Left ventricle myocardium inferior (tissue), 1 donor: ENCODE data around the gene ABHD17B. TPM values are rescaled to one million over a fixed set of nuclear protein-coding genes. Genes with fewer than 3 reads are reported as not detected.

Source experiments
- DNase-seq: peaks from one replicate; pipeline ENCODE4 v3.0.0-alpha.2; 2020
- H3K27ac ChIP-seq: fragments of 200-600 bp; replicated peaks from 2 replicates; pipeline ENCODE4 v1.8.0; 2021
- H3K27me3 ChIP-seq: fragments of 200-600 bp; 2 replicates; pipeline ENCODE4 v1.8.0; 2021; ENCODE audit warnings: low read depth
- H3K36me3 ChIP-seq: fragments of 200-600 bp; 2 replicates; pipeline ENCODE4 v1.8.0; 2021
- H3K4me1 ChIP-seq: fragments of 200-600 bp; 2 replicates; pipeline ENCODE4 v1.8.0; 2021
- H3K4me3 ChIP-seq: fragments of 200-600 bp; 2 replicates; pipeline ENCODE4 v1.8.0; 2021; ENCODE audit warnings: mild to moderate bottlenecking, moderate library complexity
- H3K9me3 ChIP-seq: fragments of 200-600 bp; replicated peaks from 2 replicates; pipeline ENCODE4 v1.8.0; 2021
- CTCF ChIP-seq: fragments of 200-600 bp; IDR thresholded peaks from 2 replicates; pipeline ENCODE4 v1.8.0; 2021; ENCODE audit warnings: antibody characterized with exemption, mild to moderate bottlenecking, borderline replicate concordance
- intact Hi-C: fragments of 100-400 bp; cut with micrococcal nuclease; formaldehyde crosslinking; loops from one replicate; pipeline ENCODE4 v1.11.0; 2022
- total RNA-seq: library from RNA; stranded (reverse); fragmentation: NEBNext Ultra II Directional; extraction: Animal tissue kit (Norgen Biotek cat#: 25700); gene quantifications from one replicate; pipeline ENCODE4 v1.2.1, GENCODE V29; 2021
- donor health status: DM: no; HTN: yes; CAD: no; lungs with severe emphysema.

Gene ABHD17B
- total RNA-seq, 1 donor from 2014 or later = 10.2 TPM

GRCh38 chr9:71830153-71830552 lies 80.8 kb downstream of the ABHD17B start:
- intact Hi-C loops = no loop called here
- Histone ChIP-seq H3K27ac (no peak overlapping the region), H3K36me3 (no peaks in the 10 kb centered on the region), H3K4me3 (no peak overlapping the region), H3K9me3 (peaks cover 20% of the 10 kb centered on the region), H3K4me1 (no peaks in the 10 kb centered on the region), H3K27me3 (no peaks in the 10 kb centered on the region)
- no peak for DNase-seq
- TF ChIP-seq CTCF = no peak

- intact Hi-C loops = no loop called here
- H3K4me1 ChIP-seq = no peaks in the 10 kb centered on the region
- H3K27me3 ChIP-seq = no peaks in the 10 kb centered on the region
- no peak overlapping the region for H3K4me3 ChIP-seq
- TF ChIP-seq CTCF = no peak
- no peak overlapping the region for H3K27ac ChIP-seq
- no peaks in the 10 kb centered on the region for H3K9me3 ChIP-seq
- H3K36me3 ChIP-seq = no peaks in the 10 kb centered on the region
- no peak for DNase-seq
Measured at GRCh38 chr9:71826279-71826678, 84.7 kb downstream of the ABHD17B start.

GRCh38 chr9:71824257-71824656 lies 86.7 kb downstream of the ABHD17B start:
- intact Hi-C loops = no loop called here
- Histone ChIP-seq H3K4me3 (no peak overlapping the region), H3K9me3 (no peaks in the 10 kb centered on the region), H3K27ac (no peak overlapping the region), H3K27me3 (no peaks in the 10 kb centered on the region), H3K36me3 (no peaks in the 10 kb centered on the region), H3K4me1 (no peaks in the 10 kb centered on the region)
- no peak for DNase-seq
- no peak for TF ChIP-seq CTCF

- intact Hi-C loops = no loop called here
Measured at GRCh38 chr9:71822935-71823334, 88.1 kb downstream of the ABHD17B start.

GRCh38 chr9:71822456-71822855 lies 88.5 kb downstream of the ABHD17B start:
- no peak for DNase-seq
- intact Hi-C loops = no loop called here

More at GRCh38 chr9:71822935-71823334, 88.1 kb downstream of the ABHD17B start:
- TF ChIP-seq CTCF = no peak
- Histone ChIP-seq H3K36me3 (no peaks in the 10 kb centered on the region), H3K4me1 (no peaks in the 10 kb centered on the region), H3K9me3 (no peaks in the 10 kb centered on the region), H3K4me3 (no peak overlapping the region), H3K27ac (no peak overlapping the region), H3K27me3 (no peaks in the 10 kb centered on the region)
- no peak for DNase-seq

More at GRCh38 chr9:71822456-71822855, 88.5 kb downstream of the ABHD17B start:
- Histone ChIP-seq H3K4me1 (no peaks in the 10 kb centered on the region), H3K4me3 (no peak overlapping the region), H3K27me3 (no peaks in the 10 kb centered on the region), H3K27ac (no peak overlapping the region), H3K36me3 (no peaks in the 10 kb centered on the region), H3K9me3 (no peaks in the 10 kb centered on the region)
- no peak for TF ChIP-seq CTCF
